ENCODE data around the gene ABCA4.

Gene ABCA4

DNA sequence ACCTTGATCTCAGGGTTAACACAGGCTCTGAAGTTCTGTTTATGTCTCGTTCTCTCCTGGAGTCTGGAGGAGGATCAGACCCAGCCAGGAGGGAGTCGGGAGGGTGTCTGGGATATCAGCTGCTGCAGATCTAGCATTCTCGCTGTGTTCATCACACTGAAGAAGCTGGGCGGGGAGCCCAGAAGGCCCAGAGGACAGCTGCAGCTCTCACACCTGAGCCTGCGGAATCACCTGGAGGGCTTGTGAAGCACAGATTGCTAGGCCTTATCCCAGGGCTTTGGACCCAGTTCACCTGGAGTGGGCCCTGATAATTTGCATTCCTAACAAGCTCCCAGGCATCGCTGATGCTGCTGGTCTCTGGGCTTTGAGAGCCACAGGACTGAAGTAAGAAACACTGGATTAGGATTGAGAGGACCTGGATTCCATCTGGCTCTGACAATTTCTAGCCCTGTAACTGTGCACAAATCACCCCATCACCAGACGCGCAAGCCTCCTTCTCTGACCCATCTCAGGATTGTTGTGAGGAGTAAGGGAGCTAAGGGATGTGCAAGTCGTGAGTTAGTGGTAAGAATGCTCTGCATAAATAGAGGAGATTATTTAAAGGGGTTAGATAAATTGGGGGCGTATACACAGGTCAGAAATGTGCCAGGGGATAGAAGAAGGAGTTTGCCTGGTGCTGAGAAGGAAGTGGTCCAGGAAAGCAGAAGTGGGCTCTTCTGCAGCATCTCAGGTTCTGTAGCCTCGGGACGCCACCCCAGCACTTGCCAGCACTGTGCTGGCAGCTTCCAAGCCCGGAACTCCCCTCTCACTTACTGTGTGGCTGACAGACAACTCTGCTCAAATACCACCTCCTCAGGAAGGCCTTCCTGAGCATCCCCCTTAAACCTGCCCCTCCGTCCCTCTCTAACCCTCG is 19.1 kb downstream of the ABCA4 start:
- no peak for DNase-seq

DNA sequence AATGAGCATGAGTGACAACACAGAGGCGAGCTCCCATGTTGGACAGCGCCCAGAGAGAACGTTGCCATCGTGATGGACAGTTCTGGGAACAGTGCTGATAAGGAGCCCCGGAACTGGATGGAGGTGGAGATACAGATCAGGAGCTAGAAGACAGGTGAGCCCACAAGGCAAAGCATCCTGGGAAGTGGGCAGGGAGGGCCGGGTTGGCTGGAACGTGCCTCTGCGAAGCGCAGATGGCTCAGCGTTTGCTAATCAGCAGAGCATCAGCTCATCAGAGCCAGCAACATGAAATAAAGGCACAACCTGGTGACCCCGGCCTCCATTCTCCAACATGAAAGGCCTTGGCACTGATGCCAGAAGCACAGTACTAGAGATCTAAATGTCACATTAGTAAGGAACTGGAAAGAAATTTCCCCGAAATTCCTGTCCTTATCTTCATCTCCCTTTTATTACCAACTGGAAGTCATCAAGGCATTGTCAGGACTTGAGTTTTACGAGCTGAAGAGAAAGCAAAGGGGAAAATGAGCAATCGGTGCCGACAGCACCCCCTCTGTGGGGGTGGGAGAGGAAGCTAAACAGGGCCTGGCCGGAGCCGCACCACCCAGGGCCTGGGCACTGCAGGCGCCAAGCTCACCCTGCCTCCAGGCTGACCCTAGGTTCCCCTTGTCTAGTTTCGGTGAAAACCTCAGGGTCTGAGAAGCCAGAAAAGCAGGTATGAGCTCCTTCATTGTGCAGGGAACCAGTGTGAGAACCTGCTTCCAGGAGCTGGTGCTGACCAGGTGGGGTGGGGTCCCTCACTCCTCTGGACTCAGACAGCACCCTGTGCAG is 19.9 kb downstream of the ABCA4 start:
- DNase-seq: no peak

DNA sequence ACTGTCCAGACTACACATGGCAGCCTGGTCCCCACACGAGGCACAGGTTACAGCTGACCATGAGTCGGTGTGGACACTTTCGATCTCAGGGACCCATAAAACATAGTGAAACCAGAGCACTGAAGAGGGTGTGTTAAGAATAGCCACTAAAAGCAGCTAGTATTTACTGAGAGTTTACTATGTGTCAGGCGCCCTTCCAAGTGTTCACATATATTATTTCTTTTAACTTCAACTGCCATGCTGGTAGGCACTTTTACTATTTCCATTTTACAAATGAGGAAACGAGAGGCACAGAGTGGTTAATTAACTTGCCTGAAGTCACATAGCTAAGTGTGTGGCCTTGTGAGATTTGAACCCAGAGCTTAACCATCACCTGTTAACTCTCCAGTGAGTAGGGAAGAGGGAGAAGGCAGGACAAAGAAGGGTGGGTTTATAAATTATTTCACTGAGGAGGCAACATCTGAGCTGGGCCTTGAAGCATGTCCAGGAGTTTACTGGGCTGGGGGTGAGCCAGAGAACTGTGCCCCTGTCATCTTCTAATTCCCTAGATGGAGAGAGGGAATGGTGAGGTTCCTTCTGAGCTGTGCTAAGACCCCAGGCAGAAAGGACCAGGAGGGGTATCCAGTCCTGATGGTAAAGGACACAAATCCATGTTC is 20.7 kb downstream of the ABCA4 start:
- no peak for DNase-seq

DNA sequence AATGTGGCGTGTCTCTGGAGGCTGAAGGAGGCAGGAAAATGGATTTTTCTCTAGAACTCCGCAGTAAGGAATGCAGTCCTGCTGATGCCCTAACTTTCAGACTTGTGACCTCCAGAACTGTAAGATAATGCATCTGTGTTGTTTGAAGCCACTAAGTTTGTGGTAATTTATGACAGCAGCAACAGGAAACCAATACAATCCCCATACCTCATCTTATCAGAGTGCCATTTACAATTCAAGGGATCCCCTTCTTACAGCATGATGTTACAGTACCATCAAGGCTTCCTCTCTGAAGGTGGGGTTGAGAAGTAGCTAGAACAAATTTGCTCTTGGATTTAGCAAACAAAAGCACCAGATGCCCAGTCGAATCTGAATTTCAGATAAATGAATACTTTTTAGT is 21.6 kb downstream of the ABCA4 start:
- DNase-seq: no peak

DNA sequence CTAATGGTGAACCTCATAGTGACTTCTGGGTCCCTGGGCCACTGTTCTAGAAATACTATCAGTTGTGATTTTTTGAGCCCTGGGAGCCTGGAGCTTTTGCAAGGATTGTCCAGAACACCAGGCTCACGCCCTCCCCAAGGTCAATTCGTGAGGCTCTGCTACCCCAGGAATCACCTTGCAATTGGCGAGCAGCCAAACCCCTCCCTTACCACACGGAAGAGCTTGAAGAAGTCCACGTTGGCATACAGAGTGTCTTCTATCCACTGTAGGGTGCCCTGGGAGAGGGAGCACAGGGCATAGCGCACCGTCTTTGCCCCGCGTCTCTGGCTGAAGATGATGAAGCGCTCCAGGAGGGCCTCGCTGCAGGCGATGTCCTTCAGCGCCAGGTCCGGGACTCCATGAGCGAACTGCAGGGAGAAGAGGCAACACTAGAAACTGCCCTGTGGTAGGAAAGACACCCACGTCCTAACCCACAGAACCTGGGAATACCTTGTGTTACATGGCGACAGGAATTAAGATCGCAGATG is 22.3 kb downstream of the ABCA4 start:
- no peak for DNase-seq

- DNase-seq: no peak
These were observed 24.0 kb downstream of the ABCA4 start for GRCh38 chr1:94096797-94097549.

GRCh38 chr1:94095744-94096469 is 25.0 kb downstream of the ABCA4 start:
- DNase-seq: no peak

DNA sequence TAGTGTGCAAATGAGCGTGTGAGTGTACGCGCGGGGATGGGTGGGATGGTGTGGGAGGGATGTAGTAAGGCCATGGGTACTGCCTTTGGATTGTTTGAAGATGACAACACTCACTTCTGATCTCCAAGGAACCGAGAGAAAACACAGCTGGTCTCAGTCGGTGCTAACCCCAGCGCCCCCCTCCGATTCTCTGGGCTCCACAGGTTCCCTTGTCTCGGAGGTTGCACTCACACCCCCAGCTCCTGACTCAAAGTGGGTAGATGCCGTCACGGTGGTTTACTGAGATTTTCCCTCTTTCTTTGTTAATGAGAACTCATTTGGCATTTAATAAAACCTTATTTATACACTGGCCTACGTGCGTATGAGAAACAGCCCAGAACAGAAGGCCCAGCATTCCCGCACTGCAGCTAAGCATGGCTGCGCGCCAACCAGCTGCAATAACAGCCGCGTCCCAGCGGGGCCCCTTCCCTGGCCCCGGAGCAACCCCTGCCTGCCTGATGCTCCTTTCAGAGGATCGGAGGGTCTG is 25.8 kb downstream of the ABCA4 start:
- no peak for DNase-seq

- DNase-seq: no peak
These were observed 26.4 kb downstream of the ABCA4 start for GRCh38 chr1:94094469-94095111.

GRCh38 chr1:94093996-94094395 is 27.0 kb downstream of the ABCA4 start:
- DNase-seq: no peak

DNA sequence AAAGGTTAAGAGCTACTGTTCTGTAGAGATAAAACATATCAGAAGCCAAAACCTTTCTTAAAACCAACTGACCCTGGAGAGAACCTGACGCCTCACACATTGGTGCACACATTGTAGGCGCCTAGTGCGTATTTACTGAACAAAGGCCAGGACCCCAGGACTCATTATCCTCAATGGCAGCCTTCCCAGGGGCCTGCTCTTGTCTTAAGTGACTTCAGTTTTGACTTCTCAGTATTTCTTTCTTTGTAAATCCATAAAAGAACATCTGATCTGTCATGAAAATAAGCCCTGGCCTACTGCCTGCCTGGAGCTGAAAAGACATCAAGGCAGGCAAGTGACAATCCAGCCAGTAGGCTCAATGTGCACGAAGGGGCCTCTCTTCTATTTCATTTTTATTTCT is 27.6 kb downstream of the ABCA4 start:
- no peak for DNase-seq

GRCh38 chr1:94092210-94092613 is 28.7 kb downstream of the ABCA4 start:
- DNase-seq: no peak

- no peak for DNase-seq
These were observed 30.2 kb downstream of the ABCA4 start for GRCh38 chr1:94090761-94091160.

DNA sequence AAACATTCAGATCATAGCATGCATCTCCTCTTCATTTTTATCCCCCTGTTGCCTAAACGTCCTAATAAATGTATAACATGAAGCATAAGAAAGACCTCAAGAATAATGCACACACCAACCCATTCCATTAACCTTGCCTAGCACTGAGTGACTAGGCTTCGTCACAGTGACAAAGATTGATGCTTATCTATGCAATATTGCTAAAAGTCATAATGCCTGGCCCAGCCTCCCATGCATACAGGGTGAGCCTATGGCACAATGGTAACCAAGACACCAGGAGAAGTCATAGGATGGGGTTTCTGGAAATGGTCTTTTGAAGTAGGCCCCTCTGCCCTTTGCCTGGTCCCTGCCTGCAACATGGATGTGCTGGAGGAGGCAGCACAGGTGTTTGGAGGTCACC is 33.8 kb downstream of the ABCA4 start:
- DNase-seq: no peak

DNA sequence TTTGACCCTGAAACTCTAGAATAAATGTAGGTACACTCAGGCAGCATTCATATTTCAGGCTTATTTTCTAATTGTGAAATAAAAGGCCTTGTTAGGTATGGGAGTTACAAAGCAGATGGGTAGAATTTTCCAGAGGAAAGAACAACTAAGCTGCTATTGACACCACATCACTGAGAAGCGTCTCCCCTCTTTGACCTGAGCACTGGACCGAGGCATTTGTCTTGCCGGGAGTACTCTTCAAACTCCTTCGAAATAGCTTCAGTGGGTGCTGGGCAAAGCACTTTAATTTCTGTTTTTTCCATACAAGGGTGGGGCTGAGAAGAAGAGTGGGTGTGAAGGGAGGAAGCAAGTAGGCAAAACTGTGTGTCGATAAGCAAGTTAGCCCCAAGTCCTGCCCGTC is 36.4 kb downstream of the ABCA4 start:
- no peak for DNase-seq

GRCh38 chr1:94084085-94084484 is 36.9 kb downstream of the ABCA4 start:
- no peak for DNase-seq

DNA sequence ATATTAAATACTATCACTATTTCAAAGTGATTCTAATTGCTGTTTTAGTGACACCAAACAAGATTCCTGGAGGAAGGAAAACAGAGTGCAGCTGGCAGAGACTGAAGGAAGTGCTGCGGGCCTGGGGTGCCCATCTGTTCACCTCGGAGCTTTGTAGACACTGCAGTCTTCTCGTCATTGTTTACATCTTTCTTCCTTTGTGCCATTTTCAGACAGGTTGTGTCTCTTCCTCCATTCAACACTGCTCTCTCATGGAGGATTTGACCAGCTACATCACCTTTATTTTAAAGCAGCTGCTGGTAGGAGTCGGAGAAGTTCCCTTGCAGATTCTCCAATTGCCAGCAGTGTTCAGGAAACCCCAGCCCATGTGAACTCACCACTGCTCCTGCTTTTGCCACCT is 37.3 kb downstream of the ABCA4 start:
- no peak for DNase-seq

DNA sequence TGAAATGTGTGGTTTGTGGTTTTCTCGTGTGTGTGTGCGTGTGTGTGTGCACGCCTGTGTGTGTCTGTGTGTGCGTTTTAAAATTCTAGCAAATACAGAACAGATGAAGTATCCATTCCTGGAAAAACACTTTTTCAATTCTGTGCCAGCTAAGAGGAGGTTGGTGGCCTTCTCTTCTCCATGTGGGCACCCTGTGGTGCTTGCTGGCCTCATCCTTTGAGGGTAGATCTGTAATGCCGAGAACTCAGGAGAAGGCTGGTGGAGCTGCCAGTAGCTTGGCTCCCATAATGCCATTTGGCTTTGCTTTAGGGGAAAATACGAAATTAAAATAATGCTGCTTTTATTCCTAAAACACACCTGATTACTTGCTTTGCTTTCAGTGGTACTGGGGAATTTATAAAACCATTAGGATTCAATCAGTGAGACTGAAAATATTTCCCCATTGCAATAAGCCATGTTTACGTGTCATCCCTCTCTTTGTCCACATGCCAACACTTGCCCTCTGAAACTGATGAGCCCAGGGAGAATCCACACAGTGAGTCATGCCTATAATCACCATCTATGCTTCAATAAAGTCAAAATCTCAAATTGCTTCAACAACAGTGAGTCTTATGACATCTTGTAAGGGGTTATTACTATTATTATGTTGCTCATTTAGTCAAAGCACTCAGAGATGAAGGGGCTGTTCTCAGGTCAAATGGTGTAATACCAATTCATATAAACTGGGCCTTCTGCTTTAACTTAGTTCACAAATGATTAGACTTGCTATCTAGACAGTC is 39.2 kb downstream of the ABCA4 start:
- DNase-seq: no peak

GRCh38 chr1:94079989-94080388 is 41.0 kb downstream of the ABCA4 start:
- no peak for DNase-seq

Data from NCI-H187 (cell line).